HFFc6 (cell line): ENCODE results near the gene SLC48A1. TPM values are rescaled to one million over a fixed set of nuclear protein-coding genes. Genes with fewer than 3 reads are reported as not detected.

Experiments
- DNase-seq: peaks from one replicate; pipeline ENCODE4 v3.0.0-alpha.2; 2018
- H3K27ac Mint-ChIP-seq: 2 replicates; pipeline ENCODE4 v1.8.0; 2020; ENCODE audit warnings: mild to moderate bottlenecking, mixed read lengths
- H3K27me3 Mint-ChIP-seq: 2 replicates; pipeline ENCODE4 v1.8.0; 2021; ENCODE audit warnings: mild to moderate bottlenecking, moderate library complexity, mixed read lengths; ENCODE audit not compliant: insufficient read depth
- H3K36me3 Mint-ChIP-seq: 2 replicates; pipeline ENCODE4 v1.8.0; 2021; ENCODE audit warnings: low read depth, mixed read lengths
- H3K4me1 Mint-ChIP-seq: 2 replicates; pipeline ENCODE4 v1.8.0; 2020; ENCODE audit warnings: low read depth, mixed read lengths
- H3K4me3 Mint-ChIP-seq: 2 replicates; pipeline ENCODE4 v1.8.0; 2020; ENCODE audit warnings: mild to moderate bottlenecking, moderate library complexity, mixed read lengths
- H3K9me3 Mint-ChIP-seq: 2 replicates; pipeline ENCODE4 v1.8.0; 2020; ENCODE audit warnings: mild to moderate bottlenecking, mixed read lengths
- CTCF ChIP-seq: fragments of 200-600 bp; sonication (generic); IDR thresholded peaks from 2 replicates; pipeline ENCODE4 v1.5.0; 2021; ENCODE audit warnings: antibody characterized with exemption, mild to moderate bottlenecking
- total RNA-seq, 6 experiments: library from RNA; stranded (reverse); fragmentation: NEBNext Ultra II Directional; extraction: Animal tissue kit (Norgen Biotek cat#: 25700); gene quantifications; 2 replicates in 1 of 6; 3 replicates in 5 of 6; pipeline ENCODE4 v1.2.3, GENCODE V29; 2021

SLC48A1 gene
- total RNA-seq, 6 experiments from 2014 or later = 18.8 to 24.5 (median 21.0) TPM

DNA sequence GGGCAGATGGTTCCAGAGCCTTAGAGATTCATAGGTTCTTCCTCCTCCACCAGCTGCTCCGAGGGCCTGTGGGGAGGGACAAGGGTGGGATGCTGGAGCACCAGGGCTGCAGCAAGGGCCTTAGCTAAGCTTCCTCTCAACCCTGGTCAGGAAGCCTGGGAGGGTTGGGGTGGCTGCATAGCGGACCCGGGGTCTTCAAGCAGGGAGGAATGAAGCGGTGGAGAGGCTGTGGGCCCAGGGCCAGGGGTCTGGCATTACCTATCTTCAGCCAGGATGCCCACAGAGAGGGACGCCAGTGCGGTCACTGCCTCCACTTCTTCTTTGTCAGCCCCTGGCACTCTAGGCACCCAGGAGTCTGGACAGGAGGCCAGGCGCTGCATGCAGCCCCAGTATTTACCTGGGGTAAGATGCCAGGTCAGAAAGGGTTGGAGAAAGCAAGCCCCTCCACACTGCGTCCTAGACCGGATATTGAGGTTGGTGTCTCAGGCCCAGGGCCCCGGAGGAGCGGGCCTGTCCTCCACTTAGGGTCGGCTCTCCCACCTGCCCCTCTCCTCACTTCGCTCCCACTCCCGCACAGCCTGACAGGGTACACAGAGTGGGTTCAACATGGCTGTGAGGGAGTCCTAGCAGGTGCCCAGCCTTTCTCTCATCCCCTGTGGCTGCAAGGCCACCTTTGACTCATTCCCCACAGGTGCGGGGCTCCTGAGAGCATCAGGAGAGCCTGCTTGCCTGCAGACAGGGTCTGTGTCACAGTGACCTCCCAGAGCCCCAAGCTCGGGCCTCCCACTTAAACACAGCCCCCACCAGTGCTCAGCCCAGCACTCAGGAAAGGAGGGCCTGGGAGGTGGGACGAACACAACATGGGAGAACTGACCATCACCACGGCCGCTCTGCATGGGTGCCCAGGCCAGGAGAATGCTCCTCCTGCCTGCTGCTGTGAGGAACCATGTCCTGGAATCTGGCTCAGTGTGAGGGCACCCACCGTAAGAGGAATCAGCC lies 11.1 kb downstream of the SLC48A1 start:
- Mint-ChIP-seq H3K27ac (no peak overlapping the region), H3K27me3 (peaks cover 15% of the 10 kb centered on the region), H3K9me3 (no peaks in the 10 kb centered on the region), H3K4me3 (no peak overlapping the region), H3K36me3 (peaks cover 9% of the 10 kb centered on the region), H3K4me1 (peaks cover 3% of the 10 kb centered on the region)
- DNase-seq = no peak
- no peak for TF ChIP-seq CTCF

DNA sequence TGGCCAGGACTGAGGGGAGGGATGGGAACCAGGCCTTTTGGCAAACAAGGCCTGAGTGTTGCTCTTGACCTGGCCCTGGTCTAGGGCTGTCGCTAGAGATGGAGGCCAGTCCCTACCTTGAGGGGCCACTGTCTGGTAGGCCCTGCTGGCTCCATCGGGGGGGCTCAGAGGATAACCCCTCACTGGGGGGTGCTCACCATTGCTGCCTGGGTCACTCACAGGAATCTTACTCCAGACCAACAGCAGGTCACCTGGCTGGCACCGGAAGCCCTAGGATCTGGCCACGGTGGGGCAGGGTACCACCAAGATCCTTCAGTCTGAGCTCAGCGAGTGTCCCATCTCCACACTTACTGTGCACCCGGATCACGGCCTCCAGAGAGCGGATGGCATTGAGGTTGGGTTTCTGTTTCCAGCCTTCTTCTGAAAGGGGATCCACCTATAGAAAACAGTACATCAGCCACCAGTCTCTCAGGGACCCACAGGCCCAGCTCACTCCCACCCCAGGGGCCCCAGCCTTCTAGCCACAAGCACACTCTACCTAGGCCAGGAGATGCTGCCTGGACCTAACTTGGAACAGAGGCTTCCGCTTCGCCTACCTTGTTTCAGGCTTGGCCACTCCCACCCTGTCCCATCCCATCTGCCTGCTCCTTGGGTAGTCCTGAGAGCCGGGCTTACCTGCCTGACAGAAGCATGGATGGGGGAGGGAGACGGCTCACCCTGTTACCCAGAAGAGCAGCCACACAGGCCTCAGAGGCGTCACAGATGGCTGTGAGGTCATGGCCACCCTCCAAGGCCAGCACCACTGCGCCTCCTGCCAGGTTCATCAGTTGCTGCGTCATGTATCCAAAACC lies 12.2 kb downstream of the SLC48A1 start:
- TF ChIP-seq CTCF = no peak
- Mint-ChIP-seq H3K4me3 (no peak overlapping the region), H3K9me3 (no peaks in the 10 kb centered on the region), H3K4me1 (no peaks in the 10 kb centered on the region), H3K36me3 (peaks cover 9% of the 10 kb centered on the region), H3K27me3 (peaks cover 10% of the 10 kb centered on the region), H3K27ac (peak overlapping the region; percentile 52)
- DNase-seq = no peak

DNA sequence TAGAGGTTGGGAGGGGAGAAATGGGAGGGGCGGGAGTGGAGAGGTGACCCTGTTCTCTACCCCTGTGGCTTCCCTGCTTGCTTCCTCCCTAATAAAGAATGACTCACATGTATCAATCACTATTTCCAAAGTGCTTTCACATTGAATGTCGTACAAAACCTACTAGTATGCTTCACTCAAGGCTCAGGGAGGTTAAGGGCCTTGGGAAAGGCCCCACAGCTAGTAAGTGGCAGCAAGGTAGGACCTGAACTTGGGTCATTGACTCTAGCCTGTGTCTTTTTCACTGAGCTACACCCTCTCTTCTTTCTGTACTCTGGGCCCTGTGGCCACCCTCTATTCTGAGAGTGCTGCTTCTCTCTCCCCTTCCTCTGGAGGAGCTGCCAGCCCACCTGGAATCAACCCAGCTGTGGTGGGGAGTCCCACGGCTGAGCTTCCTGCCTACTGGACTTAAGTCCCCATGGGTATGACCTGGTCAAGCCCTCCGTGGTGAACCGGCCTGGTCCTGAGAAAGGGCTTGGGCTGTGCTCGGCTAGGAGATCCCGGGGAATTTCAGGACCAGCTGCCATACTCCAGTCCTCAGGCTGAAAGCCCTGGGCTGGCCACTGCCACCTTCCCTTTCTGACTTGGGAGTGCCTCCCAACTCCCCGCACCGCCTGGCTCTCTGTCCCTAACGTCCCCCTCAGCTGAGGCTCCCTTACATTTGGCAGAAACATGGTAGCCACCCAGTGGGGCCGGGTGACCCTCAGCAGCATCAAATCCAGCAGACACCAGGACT lies 13.0 kb downstream of the SLC48A1 start:
- no peak for DNase-seq
- H3K9me3 Mint-ChIP-seq = no peaks in the 10 kb centered on the region
- H3K27me3 Mint-ChIP-seq = peaks cover 4% of the 10 kb centered on the region
- H3K4me3 Mint-ChIP-seq = no peak overlapping the region
- H3K36me3 Mint-ChIP-seq = peaks cover 9% of the 10 kb centered on the region
- no peaks in the 10 kb centered on the region for H3K4me1 Mint-ChIP-seq
- no peak for TF ChIP-seq CTCF
- H3K27ac Mint-ChIP-seq = peak overlapping the region; percentile 52; the same call in 1 of the 2 replicates

- DNase-seq = no peak
- TF ChIP-seq CTCF = no peak
- no peak overlapping the region; the same call in 1 of the 2 replicates for H3K27ac Mint-ChIP-seq
- H3K27me3 Mint-ChIP-seq = peaks cover 2% of the 10 kb centered on the region
- no peak overlapping the region for H3K4me3 Mint-ChIP-seq
- H3K4me1 Mint-ChIP-seq = no peaks in the 10 kb centered on the region
- peaks cover 9% of the 10 kb centered on the region for H3K36me3 Mint-ChIP-seq
- H3K9me3 Mint-ChIP-seq = no peaks in the 10 kb centered on the region
Measured at GRCh38 chr12:47786662-47787280, 13.7 kb downstream of the SLC48A1 start.
